Cardiac fibroblast (primary cell): Measurements from ENCODE around the gene RFC1.
A peak's percentile ranks its signal among the peaks of the same experiment; 100 is the strongest.
"Not testable (repeated sequence)": the region's sequence is repeated elsewhere in the genome, so short reads cannot be mapped to it uniquely, and the experiment has no call there.

Source experiments
- DNase-seq, 2 donors: peaks; one replicate each; pipeline versions ENCODE4 v3.0.0 to v3.0.0-alpha.2; 2010; ENCODE audit warnings: low read depth in 2 of 2
- H3K4me3 ChIP-seq, 2 donors: replicated peaks in 1 of 2; 1 replicate in 1 of 2; 2 replicates in 1 of 2; pipeline ENCODE4 v1.5.1; 2011; ENCODE audit warnings: low read depth in 2 of 2, low read length in 2 of 2, mild to moderate bottlenecking in 2 of 2, moderate library complexity in 1 of 2
- TF ChIP-seq, protein P1 (sequence below): IDR thresholded peaks from one replicate; pipeline ENCODE4 v1.5.1; 2011; ENCODE audit warnings: low read depth, mild to moderate bottlenecking, low read length, inconsistent platforms

RFC1 gene

DNA sequence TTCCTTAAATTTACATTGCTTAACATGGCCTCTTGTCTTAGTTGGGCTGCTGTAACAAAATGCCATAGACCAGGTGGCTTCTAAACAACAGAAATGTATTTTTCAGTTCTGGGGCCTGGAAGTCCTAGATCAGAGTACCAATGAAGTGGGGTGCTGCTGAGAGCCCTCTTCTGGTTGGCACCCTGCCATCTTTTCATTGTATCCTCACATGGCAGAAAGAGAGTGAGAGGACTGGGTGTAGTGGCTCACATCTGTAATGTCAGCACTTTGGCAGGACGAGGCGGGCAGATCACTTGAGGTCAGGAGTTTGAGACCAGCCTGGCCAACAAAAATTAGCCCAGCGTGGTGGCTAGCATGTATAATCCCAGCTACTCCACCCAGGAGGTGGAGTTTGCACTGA is 28.5 kb upstream of the RFC1 start:
- TF ChIP-seq, protein P1, sequence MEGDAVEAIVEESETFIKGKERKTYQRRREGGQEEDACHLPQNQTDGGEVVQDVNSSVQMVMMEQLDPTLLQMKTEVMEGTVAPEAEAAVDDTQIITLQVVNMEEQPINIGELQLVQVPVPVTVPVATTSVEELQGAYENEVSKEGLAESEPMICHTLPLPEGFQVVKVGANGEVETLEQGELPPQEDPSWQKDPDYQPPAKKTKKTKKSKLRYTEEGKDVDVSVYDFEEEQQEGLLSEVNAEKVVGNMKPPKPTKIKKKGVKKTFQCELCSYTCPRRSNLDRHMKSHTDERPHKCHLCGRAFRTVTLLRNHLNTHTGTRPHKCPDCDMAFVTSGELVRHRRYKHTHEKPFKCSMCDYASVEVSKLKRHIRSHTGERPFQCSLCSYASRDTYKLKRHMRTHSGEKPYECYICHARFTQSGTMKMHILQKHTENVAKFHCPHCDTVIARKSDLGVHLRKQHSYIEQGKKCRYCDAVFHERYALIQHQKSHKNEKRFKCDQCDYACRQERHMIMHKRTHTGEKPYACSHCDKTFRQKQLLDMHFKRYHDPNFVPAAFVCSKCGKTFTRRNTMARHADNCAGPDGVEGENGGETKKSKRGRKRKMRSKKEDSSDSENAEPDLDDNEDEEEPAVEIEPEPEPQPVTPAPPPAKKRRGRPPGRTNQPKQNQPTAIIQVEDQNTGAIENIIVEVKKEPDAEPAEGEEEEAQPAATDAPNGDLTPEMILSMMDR, result no peak
- DNase-seq, result no peak
- no peak overlapping the region for H3K4me3 ChIP-seq

DNA sequence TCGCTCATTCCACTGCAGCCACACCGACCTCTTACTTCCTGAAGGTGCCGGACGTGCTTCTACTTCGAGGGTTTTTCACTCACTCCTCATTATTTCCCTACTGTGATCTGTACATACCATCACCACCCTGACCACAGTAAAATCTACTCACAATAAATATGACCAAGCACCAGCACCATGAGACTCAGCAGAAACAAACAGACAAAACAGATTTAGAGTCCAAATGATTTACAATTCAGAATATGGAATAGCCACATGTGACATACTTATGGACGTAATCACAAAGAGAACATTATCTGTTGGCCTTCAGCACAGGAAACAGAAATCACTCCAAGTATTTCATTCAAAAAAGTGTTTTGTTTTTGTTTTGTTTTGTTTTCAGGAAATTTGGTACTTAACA is 24.4 kb upstream of the RFC1 start:
- TF ChIP-seq, protein P1, result no peak
- no peak overlapping the region for H3K4me3 ChIP-seq
- DNase-seq, result peak; percentile 2 to 18

DNA sequence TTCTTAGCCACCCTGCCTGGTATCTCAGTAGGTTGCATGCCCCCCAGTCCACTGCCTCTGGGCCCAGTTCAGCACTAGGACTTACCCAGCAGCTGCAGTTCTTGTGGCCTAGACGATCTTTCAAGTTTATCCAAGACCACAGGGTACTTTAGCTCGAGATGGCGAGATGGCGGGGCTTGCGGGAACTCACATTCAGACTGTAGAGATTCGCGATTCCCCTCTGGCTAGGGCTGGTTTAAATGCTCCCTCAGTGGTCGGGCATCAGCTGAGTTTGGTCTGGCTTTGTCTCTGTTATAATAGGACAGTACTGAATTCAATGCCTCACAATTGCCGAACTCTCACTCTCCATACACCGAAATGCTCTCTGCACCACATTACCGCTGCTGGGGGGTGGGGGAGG is 18.4 kb upstream of the RFC1 start:
- DNase-seq, result no peak
- H3K4me3 ChIP-seq, result no peak overlapping the region
- TF ChIP-seq, protein P1, result no peak

DNA sequence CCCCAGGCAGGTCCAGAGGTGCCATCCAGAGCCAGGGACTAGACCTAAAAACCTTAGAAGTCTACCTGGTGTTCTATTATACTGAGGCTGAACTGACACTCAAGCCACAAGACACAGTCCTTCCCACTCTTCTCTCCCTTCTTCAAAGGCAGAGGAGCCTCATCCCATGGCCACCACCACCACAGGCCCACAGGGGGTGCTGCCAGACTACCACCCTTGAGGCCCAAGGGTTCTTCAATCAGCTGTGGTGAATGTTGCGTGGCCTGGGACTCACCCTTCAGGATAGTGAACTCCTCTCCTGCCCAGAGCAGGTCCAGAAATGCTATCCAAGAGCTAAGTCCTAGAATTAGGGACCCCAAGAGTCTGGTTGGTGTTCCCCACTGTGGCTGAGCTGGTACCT is 17.5 kb upstream of the RFC1 start:
- TF ChIP-seq, protein P1, result no peak
- no peak for DNase-seq
- H3K4me3 ChIP-seq, result no peak overlapping the region

DNA sequence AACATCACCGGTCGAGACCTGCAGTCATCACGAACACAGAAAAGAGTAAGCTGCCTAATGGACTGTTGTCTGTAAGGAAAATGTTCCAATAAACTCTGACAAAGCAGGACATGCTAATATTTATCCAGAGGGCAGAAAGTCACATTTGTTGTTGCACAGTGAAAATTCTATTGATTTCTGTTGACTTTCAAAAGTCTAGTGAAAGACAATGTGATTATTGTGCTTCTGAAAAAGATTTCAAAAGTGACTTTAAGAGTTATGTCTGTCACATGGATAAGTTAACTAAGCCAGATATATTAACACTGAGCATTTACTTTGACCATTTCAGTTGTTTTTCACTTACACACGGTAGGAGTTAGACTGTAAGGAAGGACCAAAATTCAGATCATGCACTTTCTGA is 9.3 kb upstream of the RFC1 start:
- TF ChIP-seq, protein P1, result no peak
- no peak for DNase-seq
- H3K4me3 ChIP-seq, result no peak overlapping the region

DNA sequence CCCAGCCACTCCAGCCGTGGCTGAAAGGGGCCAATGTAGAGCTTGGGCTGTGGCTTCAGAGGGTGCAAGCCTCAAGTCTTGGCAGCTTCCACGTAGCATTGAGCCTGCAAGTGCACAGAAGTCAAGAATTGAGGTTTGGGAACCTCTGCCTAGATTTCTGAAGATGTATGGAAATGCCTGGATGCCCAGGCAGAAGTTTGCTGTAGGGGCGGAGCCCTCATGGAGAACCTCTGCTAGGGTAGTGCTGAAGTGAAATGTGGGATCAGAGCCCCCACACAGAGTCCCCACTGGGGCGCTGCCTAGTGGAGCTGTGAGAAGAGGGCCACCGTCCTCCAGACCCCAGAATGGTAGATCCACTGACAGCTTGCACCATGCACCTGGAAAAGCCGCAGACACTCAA is 5.0 kb upstream of the RFC1 start:
- not testable (repeated sequence) for DNase-seq, H3K4me3 ChIP-seq

DNA sequence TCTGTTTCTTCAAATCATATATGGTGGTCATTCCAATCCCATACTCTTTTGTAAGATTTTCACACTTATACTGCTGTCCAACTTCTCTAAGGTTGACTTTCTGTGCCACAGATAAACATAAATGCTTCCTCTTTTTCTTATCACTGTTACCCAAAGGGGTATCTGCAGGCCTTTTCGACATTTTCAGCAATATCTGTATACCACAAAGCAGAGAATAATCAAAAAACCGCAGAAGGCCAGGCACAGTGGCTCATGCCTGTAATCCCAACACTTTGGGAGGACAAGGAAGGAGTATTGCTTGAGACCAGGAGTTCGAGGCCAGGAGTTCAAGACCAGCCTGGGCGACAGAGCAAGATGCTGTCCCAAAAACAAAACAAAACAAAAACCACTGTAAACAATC is 3.1 kb upstream of the RFC1 start:
- no peak overlapping the region for H3K4me3 ChIP-seq
- TF ChIP-seq, protein P1, result no peak
- DNase-seq, result no peak

DNA sequence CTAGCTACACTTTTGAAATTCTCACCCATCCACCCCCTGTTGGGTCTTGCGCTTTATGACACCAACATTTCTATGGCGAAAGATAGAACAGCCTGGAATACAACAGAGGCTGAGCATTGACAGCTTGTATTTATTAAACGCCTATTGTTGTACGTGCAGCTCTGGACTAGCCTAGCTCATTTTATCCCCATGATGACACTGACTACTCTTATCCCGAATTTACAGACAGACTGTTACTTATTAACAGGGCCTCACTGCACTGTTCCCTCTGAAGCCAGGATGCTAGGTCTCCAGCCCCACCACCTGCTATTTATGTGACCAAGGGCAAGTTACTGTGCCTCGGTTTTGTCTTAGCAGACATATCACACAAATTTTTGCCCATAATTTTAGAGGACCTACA is 1.0 kb upstream of the RFC1 start:
- no peak overlapping the region for H3K4me3 ChIP-seq
- TF ChIP-seq, protein P1, result no peak
- no peak for DNase-seq
